ENCODE results near the gene OLIG2.

Gene OLIG2

DNA sequence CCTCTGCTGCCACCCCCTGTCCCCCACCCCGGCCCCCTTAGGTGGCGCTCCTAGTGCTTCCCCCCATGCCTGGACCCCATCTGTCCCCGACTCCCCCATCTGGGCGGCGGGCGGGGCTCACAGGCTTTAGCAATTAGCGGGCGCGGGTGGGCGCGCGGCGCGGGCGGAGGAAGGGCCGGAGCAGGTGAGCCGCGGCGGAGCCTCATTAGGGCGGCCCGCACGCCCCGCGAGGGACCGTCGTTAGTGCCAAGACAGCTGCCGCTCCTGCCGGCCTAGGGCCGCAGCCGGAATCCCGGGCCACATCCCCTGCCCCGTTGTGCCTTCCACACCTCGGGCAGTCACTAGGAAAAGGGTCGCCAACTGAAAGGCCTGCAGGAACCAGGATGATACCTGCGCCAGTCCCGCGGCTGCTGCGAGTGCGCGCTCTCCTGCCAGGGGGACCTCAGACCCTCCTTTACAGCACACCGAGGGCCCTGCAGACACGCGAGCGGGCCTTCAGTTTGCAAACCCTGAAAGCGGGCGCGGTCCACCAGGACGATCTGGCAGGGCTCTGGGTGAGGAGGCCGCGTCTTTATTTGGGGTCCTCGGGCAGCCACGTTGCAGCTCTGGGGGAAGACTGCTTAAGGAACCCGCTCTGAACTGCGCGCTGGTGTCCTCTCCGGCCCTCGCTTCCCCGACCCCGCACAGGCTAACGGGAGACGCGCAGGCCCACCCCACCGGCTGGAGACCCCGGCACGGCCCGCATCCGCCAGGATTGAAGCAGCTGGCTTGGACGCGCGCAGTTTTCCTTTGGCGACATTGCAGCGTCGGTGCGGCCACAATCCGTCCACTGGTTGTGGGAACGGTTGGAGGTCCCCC is 7.6 kb downstream of the OLIG2 start:
- no peak for DNase-seq (ENCODE audit: low read depth in 2 of 2)

- no peak for DNase-seq (ENCODE audit: low read depth in 2 of 2)
These were observed 8.3 kb downstream of the OLIG2 start for GRCh38 chr21:33033961-33034413.

- DNase-seq (ENCODE audit: low read depth in 2 of 2), result no peak
These were observed 9.4 kb downstream of the OLIG2 start for GRCh38 chr21:33035147-33035546.

DNA sequence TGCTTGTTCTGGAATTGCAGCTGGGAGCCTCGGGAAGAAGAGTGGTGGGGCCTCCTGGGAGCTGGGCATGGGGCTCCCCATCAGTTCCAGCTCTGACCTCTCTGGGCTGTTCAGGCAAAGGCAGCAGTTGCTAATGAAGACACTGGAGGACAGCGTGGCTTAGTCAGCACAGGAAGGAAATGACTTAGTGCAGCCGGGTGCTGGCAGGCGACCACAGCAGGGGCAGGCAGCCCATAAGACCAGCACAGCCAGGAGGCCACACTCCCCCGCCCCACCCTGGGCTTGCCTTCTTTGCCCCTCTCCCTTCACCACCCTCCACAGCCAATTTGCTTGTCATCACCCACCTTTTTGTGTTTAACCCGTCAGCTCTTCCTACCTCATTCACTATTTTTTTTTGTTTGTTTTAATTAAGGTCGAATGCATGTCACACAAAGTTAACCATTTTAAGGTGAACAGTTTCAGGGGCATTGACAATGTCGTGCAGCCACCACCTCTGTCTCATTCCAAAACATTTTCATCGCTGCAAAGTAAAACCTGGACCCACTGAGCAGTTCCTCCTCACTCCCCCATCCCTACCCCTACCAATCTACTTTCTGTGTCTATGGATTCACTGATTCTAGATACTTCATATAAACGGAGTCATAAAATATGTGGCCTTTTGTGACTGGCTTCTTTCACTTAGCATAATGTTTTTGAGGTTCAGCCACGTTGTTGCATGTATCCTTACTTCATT is 10.9 kb downstream of the OLIG2 start:
- DNase-seq (ENCODE audit: low read depth in 2 of 2), result no peak

GRCh38 chr21:33037501-33037900 is 11.8 kb downstream of the OLIG2 start:
- DNase-seq (ENCODE audit: low read depth in 2 of 2), result no peak

DNA sequence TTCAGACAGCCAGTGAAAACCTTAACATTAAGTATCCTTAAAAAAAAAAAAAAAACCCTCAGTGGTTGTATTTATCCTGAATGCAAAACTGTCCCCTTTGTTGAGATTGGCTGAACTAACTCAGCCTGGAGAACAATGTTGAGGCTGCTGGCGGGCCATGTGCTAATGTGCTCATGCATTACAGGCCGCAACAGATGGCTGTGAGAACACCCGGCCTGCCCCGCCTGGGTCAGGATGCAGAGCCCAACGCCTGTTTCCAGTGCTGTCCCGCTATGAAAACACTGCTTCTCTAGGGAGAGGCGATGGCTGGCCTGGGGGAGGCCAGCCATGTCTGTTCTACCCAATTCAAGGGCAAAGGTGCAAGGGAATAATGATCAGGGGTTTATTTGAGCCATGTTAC is 13.8 kb downstream of the OLIG2 start:
- no peak for DNase-seq (ENCODE audit: low read depth in 2 of 2)

DNA sequence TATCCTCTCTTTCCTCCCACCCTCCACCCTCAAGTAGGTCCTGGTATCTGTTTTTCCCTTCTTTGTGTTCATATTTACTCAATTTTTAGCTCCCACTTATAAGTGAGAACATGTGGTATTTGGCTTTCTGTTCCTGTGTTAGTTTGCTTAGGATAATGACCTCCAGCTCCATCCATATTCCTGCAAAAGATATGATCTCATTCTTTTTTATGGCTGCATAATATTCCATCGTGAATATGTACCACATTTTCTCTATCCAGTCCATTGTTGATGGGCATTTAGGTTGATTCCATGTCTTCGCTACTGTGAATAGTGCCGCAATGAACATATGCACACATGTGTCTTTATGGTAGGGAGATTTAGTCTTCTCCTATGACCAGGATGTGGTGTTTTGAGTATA is 14.5 kb downstream of the OLIG2 start:
- DNase-seq (ENCODE audit: low read depth in 2 of 2), result no peak

GRCh38 chr21:33041981-33042380 is 16.2 kb downstream of the OLIG2 start:
- DNase-seq (ENCODE audit: low read depth in 2 of 2), result no peak

DNA sequence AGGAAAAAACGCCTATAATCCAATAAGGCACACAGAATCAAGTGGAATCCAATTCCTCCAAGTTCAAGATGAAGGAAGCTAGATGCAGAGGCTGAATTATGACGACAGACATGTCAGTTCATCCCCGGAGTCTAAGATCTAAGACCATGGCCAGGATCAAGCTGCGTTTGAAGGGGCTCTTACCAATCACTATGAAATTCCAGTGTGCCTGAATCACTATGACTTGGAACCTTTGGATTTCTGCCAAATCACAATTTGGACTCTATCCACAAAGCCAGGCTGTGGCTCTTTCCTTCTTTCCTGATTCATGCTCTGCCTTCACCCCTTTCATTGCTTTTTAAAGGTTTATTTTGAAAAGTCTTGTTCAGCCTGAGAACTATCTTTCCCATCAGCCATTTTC is 17.1 kb downstream of the OLIG2 start:
- no peak for DNase-seq (ENCODE audit: low read depth in 2 of 2)

DNA sequence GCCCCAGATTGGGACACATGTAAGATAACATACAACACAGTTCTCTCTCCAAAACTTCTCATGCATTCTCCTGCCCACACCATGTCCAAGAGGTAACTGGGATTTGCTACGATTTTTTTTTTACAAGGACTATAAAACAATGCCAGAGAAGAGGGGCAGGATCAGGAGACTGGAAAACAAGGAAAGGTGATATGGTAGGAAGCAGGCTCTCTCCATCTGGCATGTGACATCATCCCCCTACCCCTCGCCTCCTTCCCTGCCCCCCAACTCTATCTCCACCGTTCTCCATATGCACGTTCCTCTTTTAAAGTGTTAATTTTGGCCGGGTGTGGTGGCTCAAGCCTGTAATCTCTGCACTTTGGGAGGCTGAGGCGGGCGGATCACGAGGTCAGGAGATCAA is 20.7 kb downstream of the OLIG2 start:
- DNase-seq (ENCODE audit: low read depth in 2 of 2), result no peak

- DNase-seq (ENCODE audit: low read depth in 2 of 2), result no peak
These were observed 21.5 kb downstream of the OLIG2 start for GRCh38 chr21:33047231-33047630.

- no peak for DNase-seq (ENCODE audit: low read depth in 2 of 2)
These were observed 26.2 kb downstream of the OLIG2 start for GRCh38 chr21:33051925-33052324.

DNA sequence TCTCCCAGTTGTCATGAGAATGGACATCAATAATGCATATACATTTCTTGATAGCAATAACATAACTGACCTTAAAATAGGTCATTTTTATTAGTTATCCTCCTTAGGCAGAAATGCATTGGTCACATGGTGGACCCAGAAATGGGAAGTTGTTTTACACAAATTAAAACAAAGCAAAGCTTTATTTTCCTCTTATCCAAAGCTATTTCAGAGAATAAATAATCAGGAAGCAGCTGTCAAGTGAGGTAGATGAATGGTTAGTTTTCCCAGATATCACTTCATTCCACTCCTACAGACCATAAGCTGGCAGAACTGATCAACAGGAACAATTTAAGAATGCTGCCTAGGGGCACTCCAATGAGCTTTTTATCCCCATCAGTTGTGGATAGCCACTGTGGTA is 28.2 kb downstream of the OLIG2 start:
- DNase-seq (ENCODE audit: low read depth in 2 of 2), result no peak

- no peak for DNase-seq (ENCODE audit: low read depth in 2 of 2)
These were observed 30.3 kb downstream of the OLIG2 start for GRCh38 chr21:33055991-33056390.

DNA sequence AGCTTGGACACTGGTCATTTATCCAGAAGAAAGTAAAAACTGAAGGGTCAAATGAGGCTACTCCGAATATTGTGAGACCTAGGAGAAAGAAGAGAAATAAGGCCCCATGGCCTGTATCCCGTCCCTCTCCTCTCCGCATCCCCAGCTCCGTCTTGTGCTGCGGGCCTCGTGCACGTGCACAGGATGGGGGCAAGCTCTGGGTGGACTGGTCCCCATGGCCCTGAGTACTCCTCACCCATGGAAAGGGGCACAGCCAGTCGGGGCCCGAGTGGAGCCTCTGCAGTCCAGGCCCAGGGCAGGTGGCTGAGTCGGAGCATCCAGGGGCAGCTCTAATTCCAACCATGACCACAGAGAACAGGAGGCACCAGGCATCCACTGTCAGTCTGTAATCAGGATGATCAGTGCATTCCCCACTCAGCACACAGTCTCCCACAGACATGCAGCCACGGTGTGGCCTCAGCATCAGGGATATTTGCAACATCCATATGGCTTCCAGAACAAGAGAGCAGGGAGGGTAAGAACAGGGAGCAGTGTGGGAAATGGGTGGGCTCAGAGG is 31.7 kb downstream of the OLIG2 start:
- no peak for DNase-seq (ENCODE audit: low read depth in 2 of 2)

- no peak for DNase-seq (ENCODE audit: low read depth in 2 of 2)
These were observed 32.8 kb downstream of the OLIG2 start for GRCh38 chr21:33058527-33058926.

DNA sequence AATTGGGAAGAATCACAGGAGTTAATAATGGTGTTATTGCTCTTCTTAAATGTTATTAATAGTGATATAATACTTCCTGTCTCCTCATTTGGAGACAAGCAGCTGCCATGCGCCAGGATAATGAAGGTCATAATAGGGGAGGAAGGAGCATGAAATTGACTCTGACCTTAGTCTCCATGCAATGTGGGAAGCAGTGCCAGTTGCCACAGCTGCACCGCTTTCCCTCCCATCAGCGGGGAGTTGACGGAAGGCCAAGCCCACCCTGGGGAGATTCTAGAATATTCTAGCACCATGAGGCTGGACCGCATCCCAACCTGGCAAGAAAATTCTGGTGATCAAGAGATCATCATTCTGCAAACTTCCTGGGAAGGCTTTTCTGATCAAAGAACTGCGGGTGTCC is 33.2 kb downstream of the OLIG2 start:
- DNase-seq (ENCODE audit: low read depth in 2 of 2), result no peak

DNA sequence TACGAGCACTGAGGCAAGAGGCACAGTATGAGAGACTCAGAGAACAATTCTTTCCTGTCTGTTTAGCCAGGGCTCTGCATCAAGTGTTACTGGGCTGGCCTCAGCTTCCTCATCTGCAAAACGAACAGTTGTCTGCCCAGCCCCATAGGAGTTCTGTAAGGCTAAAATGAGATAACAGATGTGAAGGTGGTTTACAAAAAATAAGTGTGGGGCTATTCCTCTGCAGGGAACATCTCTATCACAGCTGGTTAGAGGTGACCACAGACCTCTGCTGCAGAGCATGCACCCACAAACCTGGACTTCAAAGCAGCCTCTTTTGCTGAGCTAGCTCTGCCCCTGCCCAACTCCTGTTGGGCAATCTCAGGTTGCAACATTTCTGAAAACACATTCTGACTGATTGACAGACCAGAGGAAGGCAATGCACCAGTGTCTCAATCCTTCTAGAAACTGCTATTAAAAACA is 33.7 kb downstream of the OLIG2 start:
- no peak for DNase-seq (ENCODE audit: low read depth in 2 of 2)

GRCh38 chr21:33061233-33061632 is 35.5 kb downstream of the OLIG2 start:
- no peak for DNase-seq (ENCODE audit: low read depth in 2 of 2)

- no peak for DNase-seq (ENCODE audit: low read depth in 2 of 2)
These were observed 37.7 kb downstream of the OLIG2 start for GRCh38 chr21:33063375-33063883.

DNA sequence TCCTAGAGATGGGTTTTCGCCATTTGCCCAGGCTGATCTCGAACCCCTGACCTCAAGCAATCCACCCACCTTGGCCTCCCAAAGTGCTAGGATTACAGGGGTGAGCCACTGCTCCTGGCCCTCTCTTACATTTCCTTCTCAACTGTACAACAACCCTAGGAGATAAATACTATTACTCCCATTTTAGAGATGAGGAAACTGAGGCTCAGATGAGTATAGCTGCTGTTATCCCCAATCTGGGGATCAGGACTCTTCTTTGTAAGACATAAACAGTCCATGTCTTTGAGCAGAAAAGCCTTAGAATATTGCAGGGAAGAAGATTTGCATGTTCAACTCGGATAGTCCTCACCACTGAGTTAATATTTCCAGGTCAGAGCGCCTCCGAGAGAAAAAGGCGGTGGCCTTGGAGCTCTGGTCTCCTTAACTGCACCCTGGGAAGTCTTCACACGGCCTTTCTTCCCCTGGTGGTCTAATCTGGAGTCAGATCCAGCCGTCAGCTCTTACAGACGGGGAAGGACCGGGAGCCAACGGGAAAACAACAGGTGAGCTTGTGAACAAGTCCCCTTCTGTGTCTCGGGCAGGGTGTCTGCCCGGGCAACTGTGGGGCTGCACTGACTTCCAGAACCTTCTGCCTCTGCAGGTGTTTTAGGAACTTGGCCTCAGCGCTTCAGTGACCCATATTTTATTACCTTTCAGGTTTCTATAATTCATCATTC is 38.3 kb downstream of the OLIG2 start:
- no peak for DNase-seq (ENCODE audit: low read depth in 2 of 2)
